Activated T-helper 2 cell treated with anti-CD3 and anti-CD28 coated beads, Interferon-gamma antibody, Interleukin-2, Interleukin-4, amounts not matched to agents 10 μg/mL and 5 μg/mL and 100 μg/mL, durations not matched to agents 14 hours and 24 hours and 36 hours (primary cell): ENCODE measurements around the gene PHLPP1. TPM values are rescaled to one million over a fixed set of nuclear protein-coding genes. Genes with fewer than 3 reads are reported as not detected.
"Not testable (repeated sequence)": the region's sequence is repeated elsewhere in the genome, so short reads cannot be mapped to it uniquely, and the experiment has no call there.

Source experiments
- DNase-seq: peaks from one replicate; pipeline ENCODE4 v3.0.0; 2021; ENCODE audit warnings: low spot score
- H3K27ac Mint-ChIP-seq: one replicate; pipeline ENCODE4 v1.8.0; 2021; ENCODE audit warnings: mixed read lengths
- H3K27me3 Mint-ChIP-seq: one replicate; pipeline ENCODE4 v1.8.0; 2021; ENCODE audit warnings: low read depth, mixed read lengths
- H3K36me3 Mint-ChIP-seq: one replicate; pipeline ENCODE4 v1.8.0; 2021; ENCODE audit warnings: low read depth, mixed read lengths
- H3K4me1 Mint-ChIP-seq: one replicate; pipeline ENCODE4 v1.8.0; 2021; ENCODE audit warnings: low read depth, mixed read lengths
- H3K4me3 Mint-ChIP-seq: one replicate; pipeline ENCODE4 v1.8.0; 2021; ENCODE audit warnings: low read depth, mild to moderate bottlenecking, moderate library complexity, mixed read lengths
- H3K9me3 Mint-ChIP-seq: one replicate; pipeline ENCODE4 v1.8.0; 2021; ENCODE audit warnings: mixed read lengths
- intact Hi-C: fragments of 100-400 bp; cut with micrococcal nuclease; formaldehyde crosslinking; loops from one replicate; pipeline ENCODE4 v1.15.1; 2023
- total RNA-seq: library from RNA; stranded (reverse); gene quantifications from 2 replicates; pipeline ENCODE4 v1.2.3, GENCODE V29; 2022

PHLPP1 gene
- 31.1 and 31.8 TPM in 2 replicates for total RNA-seq

DNA sequence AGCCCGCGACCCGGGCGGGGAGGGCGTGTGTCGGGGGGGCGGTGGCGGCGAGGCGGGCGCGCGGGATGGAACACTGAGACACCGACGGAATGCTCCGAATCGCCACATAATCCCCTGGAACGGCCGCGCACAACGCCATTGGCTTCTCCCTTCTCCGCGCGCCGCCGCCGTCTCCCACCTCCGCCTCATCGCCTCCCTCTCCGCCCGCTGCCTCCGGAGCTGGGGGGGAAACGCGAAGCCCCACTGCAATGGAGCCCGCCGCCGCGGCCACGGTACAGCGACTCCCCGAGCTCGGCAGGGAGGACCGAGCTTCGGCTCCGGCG, at the start of gene PHLPP1:
Gene PHLPP1 (plus strand): TSS at position 106 of the 323 bp plus-strand sequence. CDS start 143 bp downstream, at position 249.
- peaks cover 35% of the 10 kb centered on the region for H3K4me1 Mint-ChIP-seq
- peaks cover 11% of the 10 kb centered on the region for H3K36me3 Mint-ChIP-seq
- no peaks in the 10 kb centered on the region for H3K9me3 Mint-ChIP-seq
- intact Hi-C loops = loop anchor here (1.0 to 10.0 kb wide), 11 partner anchors 69 to 707 kb away; partner anchors contain the start of genes BCL2, PIGN, RELCH and VPS4B
- H3K4me3 Mint-ChIP-seq = peak within 1 kb of the TSS; percentile 80
- H3K27me3 Mint-ChIP-seq = peaks cover 9% of the 10 kb centered on the region
- H3K27ac Mint-ChIP-seq = peak within 1 kb of the TSS; percentile 76
- DNase-seq = no peak

DNA sequence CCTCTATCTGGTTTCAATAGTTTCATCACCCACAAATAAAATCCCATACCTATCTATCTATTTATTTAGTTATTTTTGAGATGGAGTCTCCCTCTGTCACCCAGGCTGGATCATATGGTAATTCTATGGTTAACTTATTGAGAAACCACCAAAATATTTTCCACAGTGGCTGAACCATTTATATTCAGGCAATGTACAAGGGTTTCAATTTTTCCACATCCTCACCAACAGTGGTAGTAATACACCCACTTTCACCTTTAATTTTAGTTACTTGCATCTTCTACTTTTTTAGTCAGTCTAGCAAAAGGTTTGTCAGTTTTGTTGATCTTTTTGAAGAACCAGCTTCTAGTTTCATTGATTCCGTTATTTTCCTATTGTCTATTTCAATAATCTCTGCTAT, 46.1 kb upstream of the PHLPP1 start:
- Mint-ChIP-seq H3K27me3 (peaks cover 10% of the 10 kb centered on the region), H3K9me3 (peaks cover 5% of the 10 kb centered on the region), H3K27ac (no peak overlapping the region), H3K4me3 (no peak overlapping the region), H3K4me1 (peaks cover 14% of the 10 kb centered on the region), H3K36me3 (no peaks in the 10 kb centered on the region)
- DNase-seq = no peak
- intact Hi-C loops = no loop called here

- Mint-ChIP-seq H3K4me3 (no peak overlapping the region), H3K4me1 (peaks cover 13% of the 10 kb centered on the region), H3K27ac (no peak overlapping the region), H3K9me3 (peaks cover 14% of the 10 kb centered on the region), H3K27me3 (peaks cover 13% of the 10 kb centered on the region), H3K36me3 (peaks cover 2% of the 10 kb centered on the region)
- intact Hi-C loops = no loop called here
- DNase-seq = no peak
Observed at GRCh38 chr18:62670573-62670972, 44.8 kb upstream of the PHLPP1 start.

- H3K27me3 Mint-ChIP-seq = peaks cover 22% of the 10 kb centered on the region
Observed at GRCh38 chr18:62672600-62672999, 42.7 kb upstream of the PHLPP1 start.

DNA sequence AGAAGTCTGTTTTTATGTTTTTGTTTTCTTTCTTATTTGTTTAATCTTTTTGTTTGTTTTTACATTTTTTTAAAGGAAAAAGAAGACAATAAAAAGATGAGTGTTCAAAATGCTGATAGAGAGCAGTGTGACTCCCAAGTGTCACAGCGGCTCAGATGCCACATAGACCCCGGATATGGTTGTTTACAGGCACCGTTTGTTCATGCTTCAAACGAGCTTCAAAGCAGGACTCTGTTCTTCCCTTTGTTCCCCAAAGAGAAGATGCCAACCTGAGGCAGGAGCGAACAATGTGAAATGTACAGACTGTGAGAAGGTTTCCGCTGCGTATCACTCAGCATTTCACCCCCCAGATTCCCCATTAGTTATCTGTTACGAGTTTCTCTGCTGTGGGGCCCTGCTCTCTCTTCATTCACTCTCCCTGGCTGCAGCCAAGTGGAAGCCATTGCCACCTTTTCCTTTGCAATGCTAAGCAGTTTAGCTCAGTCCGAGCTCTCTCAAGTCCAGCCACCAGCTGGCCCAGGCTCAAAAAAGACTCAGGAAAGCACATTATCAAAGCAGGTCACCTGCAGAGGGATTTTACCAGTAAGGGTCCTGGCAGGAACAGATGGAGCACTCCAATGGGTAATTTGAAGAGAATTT, 36.4 kb upstream of the PHLPP1 start:
- Mint-ChIP-seq H3K4me1 (peaks cover under 1% of the 10 kb centered on the region), H3K36me3 (peaks cover 3% of the 10 kb centered on the region), H3K27ac (no peak overlapping the region), H3K9me3 (peaks cover 10% of the 10 kb centered on the region), H3K27me3 (peaks cover 15% of the 10 kb centered on the region), H3K4me3 (no peak overlapping the region)
- DNase-seq = no peak
- intact Hi-C loops = no loop called here

More at GRCh38 chr18:62672600-62672999, 42.7 kb upstream of the PHLPP1 start:
- Mint-ChIP-seq H3K27ac (no peak overlapping the region), H3K4me1 (peaks cover 13% of the 10 kb centered on the region), H3K9me3 (peaks cover 16% of the 10 kb centered on the region), H3K36me3 (peaks cover 3% of the 10 kb centered on the region), H3K4me3 (no peak overlapping the region)
- intact Hi-C loops = no loop called here
- no peak for DNase-seq

- Mint-ChIP-seq H3K27ac (no peak overlapping the region), H3K36me3 (no peaks in the 10 kb centered on the region), H3K4me3 (no peak overlapping the region), H3K4me1 (no peaks in the 10 kb centered on the region), H3K27me3 (peaks cover 4% of the 10 kb centered on the region), H3K9me3 (peaks cover 7% of the 10 kb centered on the region)
- DNase-seq = no peak
- intact Hi-C loops = no loop called here
Observed at GRCh38 chr18:62682371-62682770, 33.0 kb upstream of the PHLPP1 start.

DNA sequence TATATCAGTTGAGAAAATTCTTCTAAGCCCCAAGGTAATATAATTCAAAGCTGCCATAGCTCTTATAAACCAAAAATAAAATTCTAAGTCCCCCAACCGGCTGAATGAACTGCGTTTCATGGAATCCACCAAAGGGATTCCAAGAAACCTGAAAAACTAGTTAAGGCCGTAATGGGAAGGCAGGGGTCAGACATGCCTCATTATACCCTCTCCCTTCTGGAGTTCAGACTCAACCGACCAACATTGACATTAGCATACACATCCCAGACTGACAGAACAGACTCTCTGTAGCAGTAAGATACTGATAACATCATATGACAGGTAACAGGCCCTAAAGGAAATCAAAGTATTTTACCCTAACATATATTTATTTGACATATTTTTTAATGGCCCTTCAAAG, 31.4 kb upstream of the PHLPP1 start:
- peaks cover 4% of the 10 kb centered on the region for H3K27me3 Mint-ChIP-seq
- peaks cover 17% of the 10 kb centered on the region for H3K9me3 Mint-ChIP-seq
- DNase-seq = no peak
- H3K4me3 Mint-ChIP-seq = no peak overlapping the region
- H3K36me3 Mint-ChIP-seq = no peaks in the 10 kb centered on the region
- intact Hi-C loops = no loop called here
- no peaks in the 10 kb centered on the region for H3K4me1 Mint-ChIP-seq
- no peak overlapping the region for H3K27ac Mint-ChIP-seq

GRCh38 chr18:62688743-62689317, 26.5 kb upstream of the PHLPP1 start:
- H3K27ac Mint-ChIP-seq = no peak overlapping the region
- no peaks in the 10 kb centered on the region for H3K4me1 Mint-ChIP-seq
- H3K36me3 Mint-ChIP-seq = no peaks in the 10 kb centered on the region

GRCh38 chr18:62690236-62690815, 25.0 kb upstream of the PHLPP1 start:
- Mint-ChIP-seq H3K27ac (no peak overlapping the region), H3K4me1 (no peaks in the 10 kb centered on the region), H3K9me3 (peaks cover 38% of the 10 kb centered on the region), H3K27me3 (peaks cover 8% of the 10 kb centered on the region), H3K4me3 (no peak overlapping the region), H3K36me3 (no peaks in the 10 kb centered on the region)
- intact Hi-C loops = no loop called here
- no peak for DNase-seq

More at GRCh38 chr18:62688743-62689317, 26.5 kb upstream of the PHLPP1 start:
- H3K4me3 Mint-ChIP-seq = no peak overlapping the region
- intact Hi-C loops = no loop called here
- H3K9me3 Mint-ChIP-seq = peaks cover 38% of the 10 kb centered on the region
- DNase-seq = no peak
- peaks cover 4% of the 10 kb centered on the region for H3K27me3 Mint-ChIP-seq

- Mint-ChIP-seq H3K27me3 (peaks cover 11% of the 10 kb centered on the region), H3K9me3 (peaks cover 24% of the 10 kb centered on the region), H3K27ac (no peak overlapping the region), H3K4me1 (no peaks in the 10 kb centered on the region), H3K36me3 (no peaks in the 10 kb centered on the region), H3K4me3 (no peak overlapping the region)
- intact Hi-C loops = no loop called here
- no peak for DNase-seq
Observed at GRCh38 chr18:62693659-62694058, 21.7 kb upstream of the PHLPP1 start.

DNA sequence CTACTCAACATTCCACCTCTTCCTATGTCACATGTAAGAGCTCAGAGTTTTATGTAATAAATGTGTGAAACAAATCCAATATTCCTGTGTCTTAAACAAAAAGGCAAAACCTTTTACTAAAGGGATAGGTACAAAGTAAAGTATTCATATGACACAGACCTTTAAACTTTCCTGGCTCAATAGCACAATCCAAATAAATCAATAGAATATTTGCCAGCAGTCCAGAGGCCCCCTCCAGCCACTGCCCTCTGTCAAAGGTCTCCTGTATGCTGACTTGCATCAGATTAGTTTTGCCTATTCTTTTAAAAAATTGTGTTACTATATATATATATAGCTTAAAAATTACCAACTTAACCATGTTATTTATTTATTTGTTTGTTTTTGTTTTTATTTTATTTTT, 17.7 kb upstream of the PHLPP1 start:
- Mint-ChIP-seq H3K4me1 (peaks cover 4% of the 10 kb centered on the region), H3K9me3 (no peaks in the 10 kb centered on the region), H3K27me3 (peaks cover 12% of the 10 kb centered on the region), H3K27ac (no peak overlapping the region), H3K36me3 (no peaks in the 10 kb centered on the region), H3K4me3 (no peak overlapping the region)
- DNase-seq = no peak
- intact Hi-C loops = no loop called here

DNA sequence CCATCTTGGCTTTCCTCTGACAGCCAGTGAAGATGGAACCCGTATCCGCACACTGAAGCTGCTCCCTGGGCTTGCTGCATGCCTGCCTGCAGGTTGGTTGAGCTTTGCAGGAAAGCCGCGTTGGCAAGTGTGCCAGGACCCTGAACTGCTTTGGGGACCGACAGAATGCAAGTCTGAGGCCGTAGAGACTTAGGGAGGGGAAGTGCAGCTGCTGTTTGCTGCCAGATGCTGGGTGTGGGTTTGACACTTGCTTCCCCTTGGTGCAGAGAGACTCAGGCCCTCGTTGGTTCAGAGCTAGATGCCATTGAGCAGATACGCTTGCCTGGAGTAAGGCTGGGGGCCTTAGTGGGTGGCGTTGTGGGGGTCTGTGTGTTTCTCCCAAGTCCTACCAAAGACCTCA, 13.1 kb upstream of the PHLPP1 start:
- intact Hi-C loops = no loop called here
- no peak for DNase-seq
- peaks cover 4% of the 10 kb centered on the region for H3K4me1 Mint-ChIP-seq
- H3K27ac Mint-ChIP-seq = no peak overlapping the region
- H3K4me3 Mint-ChIP-seq = no peak overlapping the region
- peaks cover 12% of the 10 kb centered on the region for H3K27me3 Mint-ChIP-seq
- no peaks in the 10 kb centered on the region for H3K36me3 Mint-ChIP-seq
- no peaks in the 10 kb centered on the region for H3K9me3 Mint-ChIP-seq

GRCh38 chr18:62706879-62707278, 8.5 kb upstream of the PHLPP1 start:
- H3K4me3 Mint-ChIP-seq, DNase-seq, H3K36me3 Mint-ChIP-seq, H3K9me3 Mint-ChIP-seq, intact Hi-C loops, H3K4me1 Mint-ChIP-seq, H3K27ac Mint-ChIP-seq: not testable (repeated sequence)
- H3K27me3 Mint-ChIP-seq = peaks cover 20% of the 10 kb centered on the region
